GM13977 (cell line): ENCODE data around the gene MIB1.
A peak's percentile ranks its signal among the peaks of the same experiment; 100 is the strongest.

Source experiments
- DNase-seq: peaks from one replicate; pipeline ENCODE4 v3.0.0; 2012; ENCODE audit warnings: low spot score
- CTCF ChIP-seq: IDR thresholded peaks from 2 replicates; pipeline ENCODE4 v1.5.1; 2012; ENCODE audit warnings: mild to moderate bottlenecking, control low read depth; ENCODE audit not compliant: insufficient read depth; ENCODE audit errors: extremely low read depth, missing control alignments
- in situ Hi-C: fragments of 300-500 bp; cut with MboI; formaldehyde crosslinking; loops from one replicate; pipeline ENCODE4 v1.12.0; 2022; ENCODE audit warnings: low sequenced_read_pairs, low pct_unique_long_range_greater_than_20kb, mixed read lengths, inconsistent platforms; ENCODE audit not compliant: unreplicated experiment

Gene MIB1

GRCh38 chr18:21805771-21806366, 65.3 kb downstream of the MIB1 start:
- no peak for TF ChIP-seq CTCF
- in situ Hi-C loops, result no loop called here
- no peak for DNase-seq

- no peak for TF ChIP-seq CTCF
- DNase-seq, result no peak
- in situ Hi-C loops, result no loop called here
Measured at GRCh38 chr18:21808185-21808584, 67.6 kb downstream of the MIB1 start.

GRCh38 chr18:21809725-21810124, 69.1 kb downstream of the MIB1 start:
- in situ Hi-C loops, result no loop called here
- TF ChIP-seq CTCF, result no peak
- no peak for DNase-seq

- no peak for DNase-seq
- in situ Hi-C loops, result no loop called here
- no peak for TF ChIP-seq CTCF
Measured at GRCh38 chr18:21815101-21815500, 74.5 kb downstream of the MIB1 start.

- in situ Hi-C loops, result no loop called here
- DNase-seq, result peak; percentile 13
- TF ChIP-seq CTCF, result peak; percentile 31
Measured at GRCh38 chr18:21820033-21820810, 79.6 kb downstream of the MIB1 start.

GRCh38 chr18:21820811-21821143, 80.2 kb downstream of the MIB1 start:
- in situ Hi-C loops, result no loop called here
- TF ChIP-seq CTCF, result no peak
- no peak for DNase-seq
